ENCODE measurements around the gene PAK5.

DNA sequence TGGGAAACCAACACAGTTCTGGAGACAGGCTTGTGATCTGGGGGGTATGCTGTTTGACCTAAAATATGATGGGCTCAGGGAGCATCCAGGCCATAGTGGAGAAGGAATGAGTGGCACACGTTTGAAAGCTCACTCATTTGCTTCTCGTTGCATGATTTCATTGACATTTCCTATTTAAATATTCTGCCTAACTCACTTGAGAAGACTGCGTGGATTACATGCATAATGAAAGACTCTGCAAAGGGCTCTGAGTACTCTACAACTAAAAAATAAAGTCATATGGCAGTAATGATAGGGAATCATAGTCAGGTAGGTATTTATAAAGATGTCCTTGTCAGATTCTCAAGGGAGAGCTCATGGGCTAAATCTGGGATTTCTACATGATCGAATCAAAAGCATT is 206.6 kb downstream of the PAK5 start:
- TF ChIP-seq CTCF (IDR thresholded peaks at IDR 0.05) (no peak), POLR2A (IDR thresholded peaks at IDR 0.05) (no peak)
